A549 (cell line): ENCODE results near the gene MEF2B. TPM values are rescaled to one million over a fixed set of nuclear protein-coding genes. Genes with fewer than 3 reads are reported as not detected.
A peak's percentile ranks its signal among the peaks of the same experiment; 100 is the strongest.
"Not testable (repeated sequence)": the region's sequence is repeated elsewhere in the genome, so short reads cannot be mapped to it uniquely, and the experiment has no call there.

Experiments used
- ATAC-seq, 2 experiments: fragments of 200-7000 bp in 1 of 2; fragments of >200 bp in 1 of 2; cut with Nextera tagmentation in 1 of 2; cut with Tn5 transposase in 1 of 2; 3 replicates each; pipeline versions ENCODE4 v1.8.0 to v1.9.1; 2018 to 2020; ENCODE audit warnings: mild to moderate bottlenecking in 1 of 2, moderate library complexity in 1 of 2
- CTCF ChIA-PET: fragments of 300-600 bp; sonication (Branson Sonifier 250); formaldehyde crosslinking; extraction: SDS; loops from one replicate; lab custom pipeline; 2021; ENCODE audit warnings: antibody characterized with exemption, inconsistent platforms; lab: Yijun Ruan, JAX
- POLR2A ChIA-PET: fragments of 350-600 bp; formaldehyde crosslinking; extraction: SDS; loops from one replicate; lab custom pipeline; 2021; ENCODE audit warnings: antibody characterized with exemption, inconsistent platforms; lab: Yijun Ruan, JAX
- DNase-seq, 2 experiments: peaks; one replicate each; pipeline versions ENCODE4 v3.0.0 to v3.0.0-alpha.2; 2011 to 2016; ENCODE audit warnings: low read depth in 1 of 2, low spot score in 1 of 2
- FAIRE-seq: peaks from 2 replicates; lab custom pipeline; 2011; peaks lifted over from hg19 to GRCh38; lab: Jason Lieb, UNC
- H3K27ac ChIP-seq, 2 experiments: fragments of >200 bp; sonication (Bioruptor Twin); formaldehyde crosslinking; 3 replicates each; pipeline ENCODE4 v1.5.1; 2016 to 2017
- H3K4me1 ChIP-seq: fragments of >200 bp; sonication (Bioruptor Twin); formaldehyde crosslinking; 3 replicates; pipeline ENCODE4 v1.6.1; 2016
- H3K4me2 ChIP-seq: fragments of >200 bp; sonication (Bioruptor Twin); formaldehyde crosslinking; 3 replicates; pipeline ENCODE4 v1.6.1; 2016
- H3K4me3 ChIP-seq: fragments of >200 bp; sonication (Bioruptor Twin); formaldehyde crosslinking; 3 replicates; pipeline ENCODE4 v1.5.1; 2016
- H3K9me3 ChIP-seq: fragments of >200 bp; sonication (Bioruptor Twin); formaldehyde crosslinking; 3 replicates; pipeline ENCODE4 v1.6.1; 2016
- BCL3 ChIP-seq: fragments of >200 bp; sonication (Bioruptor Twin); formaldehyde crosslinking; IDR thresholded peaks from 3 replicates; pipeline ENCODE4 v1.6.1; 2016
- CBX8 ChIP-seq: fragments of 200-600 bp; sonication (generic); IDR thresholded peaks from 2 replicates; pipeline ENCODE4 v1.6.1; 2016
- CHD2 ChIP-seq: fragments of 150-350 bp; IDR thresholded peaks from 2 replicates; pipeline ENCODE4 v1.6.1; 2014; ENCODE audit warnings: low read length; ENCODE audit not compliant: partially characterized antibody
- E2F6 ChIP-seq: IDR thresholded peaks from 2 replicates; pipeline ENCODE4 v1.6.1; 2012; ENCODE audit warnings: low read depth, borderline replicate concordance
- EP300 ChIP-seq, 2 experiments: fragments of >200 bp; sonication (Bioruptor Twin); formaldehyde crosslinking; IDR thresholded peaks; 2 replicates in 1 of 2; 3 replicates in 1 of 2; pipeline ENCODE4 v1.6.1; 2016 to 2017
- ESRRA ChIP-seq: fragments of 150-350 bp; IDR thresholded peaks from 2 replicates; pipeline ENCODE4 v1.6.1; 2014; ENCODE audit warnings: mild to moderate bottlenecking, low read length, borderline replicate concordance
- FOSL2 ChIP-seq, 2 experiments: fragments of 450-650 bp in 1 of 2; fragments of >200 bp in 1 of 2; sonication (Bioruptor Twin) in 1 of 2; formaldehyde crosslinking; IDR thresholded peaks; 2 replicates each; pipeline versions ENCODE4 v1.5.0 to v1.6.1; 2016 to 2020; ENCODE audit warnings: mild to moderate bottlenecking in 1 of 2, moderate library complexity in 1 of 2
- HDAC2 ChIP-seq: fragments of 200-600 bp; sonication (generic); IDR thresholded peaks from 2 replicates; pipeline ENCODE4 v1.6.1; 2016
- HOXB5 ChIP-seq: fragments of 250-450 bp; sonication (Bioruptor Pico); IDR thresholded peaks from 2 replicates; pipeline ENCODE4 v1.5.0; 2020; ENCODE audit warnings: mild to moderate bottlenecking, moderate library complexity
- JUN ChIP-seq, 2 experiments: fragments of >200 bp; sonication (Bioruptor Twin); formaldehyde crosslinking; IDR thresholded peaks; 2 replicates in 1 of 2; 3 replicates in 1 of 2; pipeline ENCODE4 v1.6.1; 2016 to 2017
- JUNB ChIP-seq: fragments of >200 bp; sonication (Bioruptor Twin); formaldehyde crosslinking; IDR thresholded peaks from 2 replicates; pipeline ENCODE4 v1.6.1; 2016
- KDM1A ChIP-seq: fragments of 200-600 bp; sonication (generic); IDR thresholded peaks from 2 replicates; pipeline ENCODE4 v1.6.1; 2016; ENCODE audit warnings: low read depth, mild to moderate bottlenecking
- MAFK ChIP-seq: fragments of 450-650 bp; IDR thresholded peaks from 2 replicates; pipeline ENCODE4 v1.6.1; 2014; ENCODE audit not compliant: partially characterized antibody
- MAX ChIP-seq: IDR thresholded peaks from 2 replicates; pipeline ENCODE4 v1.6.1; 2012
- NFE2L2 ChIP-seq: fragments of 150-350 bp; conservative IDR thresholded peaks from 2 replicates; pipeline ENCODE4 v1.6.1; 2014; ENCODE audit warnings: low read length
- PHF8 ChIP-seq: fragments of 200-600 bp; sonication (generic); IDR thresholded peaks from 2 replicates; pipeline ENCODE4 v1.6.1; 2016; ENCODE audit warnings: low read depth, mild to moderate bottlenecking, antibody characterized with exemption, moderate library complexity, borderline replicate concordance
- POLR2A ChIP-seq: IDR thresholded peaks from 2 replicates; pipeline ENCODE4 v1.6.1; 2012; ENCODE audit warnings: mild to moderate bottlenecking, low read length
- POLR2AphosphoS2 ChIP-seq: conservative IDR thresholded peaks from 2 replicates; pipeline ENCODE4 v1.6.1; 2012; ENCODE audit warnings: low read length, improper control_type of control experiment, inconsistent platforms
- RFX5 ChIP-seq: fragments of 450-650 bp; IDR thresholded peaks from 2 replicates; pipeline ENCODE4 v1.7.1; 2014; ENCODE audit warnings: antibody characterized with exemption, mild to moderate bottlenecking, moderate library complexity
- SMC3 ChIP-seq: fragments of >200 bp; sonication (Bioruptor Twin); formaldehyde crosslinking; IDR thresholded peaks from 3 replicates; pipeline ENCODE4 v1.6.1; 2018; ENCODE audit warnings: inconsistent platforms
- SREBF2 ChIP-seq: fragments of 450-650 bp; IDR thresholded peaks from 2 replicates; pipeline ENCODE4 v1.6.1; 2014; ENCODE audit warnings: mild to moderate bottlenecking, moderate library complexity
- ZNF302 ChIP-seq: fragments of 250-450 bp; sonication (Bioruptor Pico); IDR thresholded peaks from 2 replicates; pipeline ENCODE4 v1.9.0; 2021; ENCODE audit warnings: inconsistent platforms, mild to moderate bottlenecking, moderate library complexity
- ZSCAN20 ChIP-seq: fragments of 250-450 bp; sonication (Bioruptor Pico); IDR thresholded peaks from 2 replicates; pipeline ENCODE4 v1.8.0; 2022; ENCODE audit warnings: mild to moderate bottlenecking, moderate library complexity
- WGBS: methylation state at CpG from one replicate; pipeline ENCODE4 v1.1.6; 2017; ENCODE audit errors: missing lambda C conversion rate; 5-methylcytosine and 5-hydroxymethylcytosine counted together
- polyA plus RNA-seq, 4 experiments: library from polyadenylated mRNA; depleted of rRNA in 3 of 4; stranded (reverse); fragments of >200 nt; fragmentation: RNase III in 1 of 4; extraction: RNeasy Plus Mini Kit Qiagen cat#74134 plus additional on column Dnase treatment in 1 of 4; gene quantifications; 2 replicates in 3 of 4; 3 replicates in 1 of 4; pipeline ENCODE4 v1.2.3, GENCODE V29; 2011 to 2017

Gene MEF2B
- polyA plus RNA-seq, 2 of the 4 experiments (the other 2 are of a cell fraction) = 0.10 to 0.13 TPM

GRCh38 chr19:19106056-19106551, 64.0 kb downstream of the MEF2B start:
- Histone ChIP-seq H3K9me3 (no peaks in the 10 kb centered on the region), H3K4me3 (peak overlapping the region; percentile 47; the same call in 2 of the 3 replicates), H3K4me1 (peaks cover 11% of the 10 kb centered on the region; the same call in 2 of the 3 replicates), H3K4me2 (peak overlapping the region; percentile 95), H3K27ac (peak overlapping the region; percentile 73 to 74)
- DNase-seq (no peak), FAIRE-seq (no peak), ATAC-seq (no peak; a peak in 1 of 6 replicates)
- 75% methylated on average over 3 of the region's 25 CpGs for WGBS
- ChIA-PET POLR2A (interaction anchor here (1.3 kb wide), 1 partner anchor 158 kb away, joined by 3 read pairs; no protein-coding TSS in a partner anchor), CTCF (no interaction called here)
- no peak for TF ChIP-seq E2F6
- TF ChIP-seq JUN (IDR thresholded peaks at IDR 0.05) = no peak
- no peak for TF ChIP-seq KDM1A
- TF ChIP-seq RFX5 = no peak
- TF ChIP-seq HDAC2 = no peak
- TF ChIP-seq ZSCAN20 (CRISPR knock-in tag) = no peak
- TF ChIP-seq FOSL2 (IDR thresholded peaks at IDR 0.05) = no peak
- TF ChIP-seq FOSL2 (CRISPR knock-in tag; IDR thresholded peaks at IDR 0.05) = no peak
- no peak for TF ChIP-seq NFE2L2

GRCh38 chr19:19105365-19106055, 64.6 kb downstream of the MEF2B start:
- ChIA-PET POLR2A (interaction anchor here (1.3 kb wide), 1 partner anchor 157 kb away, joined by 3 read pairs; no protein-coding TSS in a partner anchor), CTCF (interaction anchor here (0.6 kb wide), 1 partner anchor 52 kb away, joined by 3 read pairs; no protein-coding TSS in a partner anchor)
- no peaks in the 10 kb centered on the region for H3K9me3 ChIP-seq
- WGBS = 15% methylated on average over 13 of the region's 36 CpGs
- peak overlapping the region; percentile 73 to 74 for H3K27ac ChIP-seq
- ATAC-seq (peak; percentile 88 to 93), DNase-seq (peak; percentile 48 to 72), FAIRE-seq (no peak)
- H3K4me1 ChIP-seq = peaks cover 11% of the 10 kb centered on the region; the same call in 2 of the 3 replicates
- peak overlapping the region; percentile 47 for H3K4me3 ChIP-seq
- TF ChIP-seq PHF8 (peak; percentile 76; the same call in 1 of the 2 replicates), E2F6 (peak; percentile 73), CHD2 (no peak), HDAC2 (no peak), MAX (peak; percentile 78), BCL3 (peak; percentile 41; the same call in 1 of the 3 replicates), JUN (IDR thresholded peaks at IDR 0.05) (peak in 1 of 2 experiments; percentile 66; a peak in 1 of 5 replicates), EP300 (IDR thresholded peaks at IDR 0.05) (no peak), POLR2A (peak; percentile 91), ZNF302 (CRISPR knock-in tag) (no peak)
- H3K4me2 ChIP-seq = peak overlapping the region; percentile 95

- Histone ChIP-seq H3K4me1 (peaks cover 11% of the 10 kb centered on the region; the same call in 2 of the 3 replicates), H3K4me3 (no peak overlapping the region), H3K4me2 (no peak overlapping the region), H3K9me3 (no peaks in the 10 kb centered on the region), H3K27ac (no peak overlapping the region)
- ChIA-PET CTCF (no interaction called here), POLR2A (no interaction called here)
- TF ChIP-seq POLR2AphosphoS2 (no peak), JUNB (no peak), HOXB5 (no peak), ESRRA (no peak), EP300 (IDR thresholded peaks at IDR 0.05) (no peak), SMC3 (no peak), CBX8 (no peak), SREBF2 (no peak), MAFK (no peak), POLR2A (no peak)
- FAIRE-seq = no peak
- WGBS = 92% methylated on average over 11 of the region's 11 CpGs
- no peak for ATAC-seq
- no peak for DNase-seq
These were observed 66.9 kb downstream of the MEF2B start for GRCh38 chr19:19103167-19103566.

- H3K4me2 ChIP-seq, CTCF ChIA-PET, H3K27ac ChIP-seq, ATAC-seq, POLR2A ChIA-PET, DNase-seq, H3K9me3 ChIP-seq, H3K4me3 ChIP-seq, FAIRE-seq: not testable (repeated sequence)
- 93% methylated on average over 10 of the region's 10 CpGs for WGBS
- peaks cover 11% of the 10 kb centered on the region; the same call in 2 of the 3 replicates for H3K4me1 ChIP-seq
These were observed 67.5 kb downstream of the MEF2B start for GRCh38 chr19:19102566-19102965.
